ENCODE data around the gene PAK1. TPM values are rescaled to one million over a fixed set of nuclear protein-coding genes. Genes with fewer than 3 reads are reported as not detected.

The PAK1 gene
- total and polyA plus RNA-seq, 2 of the 8 experiments (the other 6 are each of a cell fraction or from before 2014, with no cell fraction given) = 87.7 to 151 TPM

DNA sequence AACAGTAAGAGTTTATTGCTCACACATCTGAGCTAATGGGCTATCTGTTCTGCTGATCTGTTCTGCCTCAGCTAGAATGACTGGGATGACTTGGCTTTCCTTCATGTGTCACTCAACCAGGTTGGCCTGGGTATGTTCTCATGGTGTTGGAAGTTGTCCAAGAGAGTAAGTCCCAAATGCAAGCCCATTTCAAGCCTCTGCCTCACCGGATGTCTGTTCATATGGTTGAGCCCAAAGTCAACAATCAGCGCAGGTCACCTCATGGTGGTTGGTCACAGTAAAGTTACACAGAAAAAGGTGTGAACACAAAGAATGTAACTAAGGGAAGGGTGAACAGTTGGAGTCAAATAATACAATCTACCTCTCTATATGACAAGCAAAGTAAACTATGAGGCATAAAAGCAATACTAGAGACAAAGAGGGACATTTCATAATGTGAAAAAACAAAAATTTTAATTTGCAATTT, 174.3 kb downstream of the PAK1 start:
- no peaks in the 10 kb centered on the region for H3K23me2 ChIP-seq (ENCODE audit: low read depth, low read length)

More for the DNA sequence above, 174.3 kb downstream of the PAK1 start:
- TF ChIP-seq RNF2 (IDR thresholded peaks at IDR 0.05; ENCODE audit: borderline replicate concordance, low read depth, low read length, missing control alignments, poor library complexity, severe bottlenecking) = no peak
- no peak for TF ChIP-seq RBBP5 (IDR thresholded peaks at IDR 0.05; ENCODE audit: borderline replicate concordance, low read depth, low read length)
- TF ChIP-seq, protein P1, sequence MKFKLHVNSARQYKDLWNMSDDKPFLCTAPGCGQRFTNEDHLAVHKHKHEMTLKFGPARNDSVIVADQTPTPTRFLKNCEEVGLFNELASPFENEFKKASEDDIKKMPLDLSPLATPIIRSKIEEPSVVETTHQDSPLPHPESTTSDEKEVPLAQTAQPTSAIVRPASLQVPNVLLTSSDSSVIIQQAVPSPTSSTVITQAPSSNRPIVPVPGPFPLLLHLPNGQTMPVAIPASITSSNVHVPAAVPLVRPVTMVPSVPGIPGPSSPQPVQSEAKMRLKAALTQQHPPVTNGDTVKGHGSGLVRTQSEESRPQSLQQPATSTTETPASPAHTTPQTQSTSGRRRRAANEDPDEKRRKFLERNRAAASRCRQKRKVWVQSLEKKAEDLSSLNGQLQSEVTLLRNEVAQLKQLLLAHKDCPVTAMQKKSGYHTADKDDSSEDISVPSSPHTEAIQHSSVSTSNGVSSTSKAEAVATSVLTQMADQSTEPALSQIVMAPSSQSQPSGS (IDR thresholded peaks at IDR 0.05; ENCODE audit: low read length) = no peak
- no peak for TF ChIP-seq HDAC6 (IDR thresholded peaks at IDR 0.05; ENCODE audit: low read depth, low read length)
- no peak for TF ChIP-seq TCF12 (IDR thresholded peaks at IDR 0.05; ENCODE audit: low read depth, low read length)
- TF ChIP-seq SIN3A (conservative IDR thresholded peaks at IDR 0.05 in 1 of 2, IDR thresholded peaks at IDR 0.05 in 1 of 2; ENCODE audit: low read depth in 1 of 2, low read length in 2 of 2) = no peak
- no peak for TF ChIP-seq SP1 (IDR thresholded peaks at IDR 0.05; ENCODE audit: low read depth, low read length)
- TF ChIP-seq CEBPB (IDR thresholded peaks at IDR 0.05; ENCODE audit: low read depth, low read length) = no peak
- no peak for TF ChIP-seq CTBP2 (IDR thresholded peaks at IDR 0.05; ENCODE audit: borderline replicate concordance, insufficient read depth, insufficient read length, low read length)
- no peak overlapping the region for H3K4ac ChIP-seq (replicated peaks; ENCODE audit: insufficient read length, low read depth, low read length)
- H2BK20ac ChIP-seq (ENCODE audit: low read length) = no peak overlapping the region
- H2AK5ac ChIP-seq (ENCODE audit: low read depth, low read length) = no peak overlapping the region
- H2BK120ac ChIP-seq (replicated peaks; ENCODE audit: low read depth, low read length) = no peak overlapping the region
- H3K4me1 ChIP-seq (replicated peaks in 1 of 4; ENCODE audit: control insufficient read depth in 3 of 4, insufficient read depth in 4 of 4, low read length in 3 of 4) = no peaks in the 10 kb centered on the region
- no peak for FAIRE-seq
- no peak overlapping the region for H3K27ac ChIP-seq (ENCODE audit: low read depth, low read length)
- H3K14ac ChIP-seq (ENCODE audit: insufficient read length) = no peak overlapping the region
- H2BK12ac ChIP-seq (ENCODE audit: low read depth, low read length) = peak overlapping the region; percentile 12; the same call in 1 of the 2 replicates
- no peaks in the 10 kb centered on the region for H3K79me2 ChIP-seq (ENCODE audit: control insufficient read depth in 1 of 2, insufficient read depth in 2 of 2, low read length in 2 of 2)
- no peaks in the 10 kb centered on the region for H3K9me3 ChIP-seq (ENCODE audit: insufficient read depth in 2 of 2, low read depth in 1 of 2, low read length in 1 of 2)
- H3K4me2 ChIP-seq (ENCODE audit: insufficient read depth in 1 of 2, low read depth in 2 of 2, low read length in 2 of 2) = no peak overlapping the region
- H4K5ac ChIP-seq (ENCODE audit: insufficient read length, low read depth, low read length) = no peak overlapping the region
- H3K4me3 ChIP-seq (ENCODE audit: extremely low read depth in 1 of 4, insufficient read depth in 2 of 4, low read depth in 3 of 4, low read length in 4 of 4) = no peak overlapping the region
- no peak overlapping the region for H3K18ac ChIP-seq (ENCODE audit: extremely low read depth, low read length)
- no peak for DNase-seq (ENCODE audit: low read depth in 1 of 2, low spot score in 2 of 2)
- no peaks in the 10 kb centered on the region for H3K79me1 ChIP-seq (ENCODE audit: low read depth, low read length)
- WGBS, 2 experiments (ENCODE audit: extremely low coverage in 1 of 2, insufficient coverage in 1 of 2, insufficient read length in 1 of 2, insufficient replicate concordance in 2 of 2, low coverage in 1 of 2, low lambda C conversion rate in 2 of 2, missing lambda C conversion rate in 1 of 2) = 97% methylated on average over 2 of the region's 2 CpGs; no CpG with 5 or more reads in 1 of the 2 experiments
- ChIA-PET POLR2A (ENCODE audit: partially characterized antibody) (interaction anchor here (1.1 kb wide), 1 partner anchor 25 kb away, joined by 3 read pairs; no protein-coding TSS in a partner anchor), CTCF (ENCODE audit: partially characterized antibody) (interaction anchor here (0.7 kb wide), 1 partner anchor 101 kb away, joined by 3 read pairs; no protein-coding TSS in a partner anchor)
- no peaks in the 10 kb centered on the region for H4K20me1 ChIP-seq (replicated peaks in 1 of 2; ENCODE audit: control insufficient read depth in 1 of 2, insufficient read depth in 2 of 2, low read length in 2 of 2)
- no peak overlapping the region for H3K23ac ChIP-seq (ENCODE audit: insufficient read length)
- no peaks in the 10 kb centered on the region for H3K27me3 ChIP-seq (replicated peaks in 1 of 4; ENCODE audit: control insufficient read depth in 3 of 4, extremely low read depth in 1 of 4, insufficient read depth in 3 of 4, low read length in 3 of 4)
- no peak overlapping the region for H4K91ac ChIP-seq (replicated peaks; ENCODE audit: insufficient read length, low read length)
- H3K9ac ChIP-seq (replicated peaks in 1 of 4; ENCODE audit: extremely low read depth in 1 of 4, low read depth in 3 of 4, low read length in 3 of 4) = no peak overlapping the region
- no peak overlapping the region for H2BK15ac ChIP-seq (ENCODE audit: low read length)
- H3K56ac ChIP-seq (replicated peaks; ENCODE audit: insufficient read length, low read depth, low read length) = no peak overlapping the region
- no peaks in the 10 kb centered on the region for H3K36me3 ChIP-seq (ENCODE audit: control insufficient read depth in 2 of 4, insufficient read depth in 4 of 4, low read length in 3 of 4)
- no peak overlapping the region for H4K8ac ChIP-seq (ENCODE audit: extremely low read depth, insufficient read depth, low read length)
- H2BK5ac ChIP-seq (ENCODE audit: low read depth, low read length) = no peak overlapping the region
- H2AFZ ChIP-seq (ENCODE audit: low read length) = no peak overlapping the region
